Measurements from ENCODE around the gene MTHFD1.
A peak's percentile ranks its signal among the peaks of the same experiment; 100 is the strongest.

MTHFD1 gene

DNA sequence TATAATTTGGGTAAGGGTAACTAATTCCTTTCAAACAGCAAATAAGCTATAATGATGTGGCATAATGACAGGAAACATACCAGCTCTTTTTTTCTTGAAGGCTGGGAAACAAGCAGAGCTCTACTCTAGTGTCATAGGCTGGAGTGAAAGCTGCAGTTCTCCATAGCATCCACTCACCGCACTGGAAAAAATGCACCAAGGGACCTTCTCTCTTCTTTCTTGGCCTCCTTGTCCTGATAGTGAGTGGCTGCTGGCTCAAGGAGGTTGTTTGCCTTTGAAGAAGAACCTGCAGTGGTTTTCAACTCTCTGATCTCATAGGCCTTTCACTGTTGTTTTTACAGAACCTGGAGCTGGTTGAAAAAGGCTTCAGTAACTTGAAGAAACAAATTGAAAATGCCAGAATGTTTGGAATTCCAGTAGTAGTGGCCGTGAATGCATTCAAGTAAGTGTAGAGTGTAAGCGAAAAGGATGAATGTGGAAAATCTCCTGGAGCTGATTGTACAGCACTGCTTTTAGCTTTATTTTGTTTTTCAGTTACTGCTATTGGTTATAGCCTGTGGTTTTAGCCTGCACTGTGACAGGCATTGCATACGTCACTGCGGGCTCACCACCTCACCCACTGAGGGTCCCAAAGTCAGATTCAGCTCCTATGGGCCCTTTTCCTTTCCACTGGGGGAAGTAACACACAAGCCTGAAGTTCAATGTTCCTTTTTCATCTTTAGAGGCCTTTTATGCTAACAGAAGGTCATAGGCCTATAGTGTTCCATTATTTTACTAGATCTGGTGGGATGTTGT lies 59.9 kb downstream of the MTHFD1 start:
- no peak for DNase-seq (ENCODE audit: low read depth)

DNA sequence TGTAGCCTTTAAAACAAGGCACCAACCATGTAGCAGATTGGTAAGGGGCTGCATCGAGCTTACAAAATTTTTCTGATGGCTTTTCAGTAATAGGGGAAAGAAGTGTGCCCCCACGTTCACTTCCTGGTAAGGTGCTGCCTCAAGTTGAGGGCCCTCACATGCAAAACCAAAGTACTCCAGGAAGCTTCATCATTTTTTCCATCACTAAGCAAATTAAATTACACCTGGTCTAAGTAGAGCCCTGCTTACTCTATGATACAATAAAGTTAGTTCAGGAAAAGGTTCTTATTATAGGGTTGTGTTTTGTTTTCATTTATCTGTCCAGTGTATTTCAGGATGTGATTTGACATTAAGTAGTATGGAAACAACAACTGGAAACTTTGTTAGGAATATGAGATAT lies 62.1 kb downstream of the MTHFD1 start:
- DNase-seq (ENCODE audit: low read depth): no peak

DNA sequence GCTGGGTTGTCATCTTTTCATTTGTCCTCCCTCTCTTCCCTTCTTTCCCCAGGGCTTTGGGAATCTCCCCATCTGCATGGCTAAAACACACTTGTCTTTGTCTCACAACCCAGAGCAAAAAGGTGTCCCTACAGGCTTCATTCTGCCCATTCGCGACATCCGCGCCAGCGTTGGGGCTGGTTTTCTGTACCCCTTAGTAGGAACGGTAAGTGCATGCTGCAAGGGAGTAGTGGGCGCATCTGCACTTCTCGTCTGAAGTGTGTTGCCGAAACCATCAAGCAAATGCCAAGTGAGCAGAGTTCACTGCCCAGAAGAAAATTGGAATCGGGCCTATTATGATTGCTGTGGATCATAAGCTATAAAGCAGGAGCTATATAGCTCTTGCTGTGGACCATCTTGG lies 66.5 kb downstream of the MTHFD1 start:
- no peak for DNase-seq (ENCODE audit: low read depth)

DNA sequence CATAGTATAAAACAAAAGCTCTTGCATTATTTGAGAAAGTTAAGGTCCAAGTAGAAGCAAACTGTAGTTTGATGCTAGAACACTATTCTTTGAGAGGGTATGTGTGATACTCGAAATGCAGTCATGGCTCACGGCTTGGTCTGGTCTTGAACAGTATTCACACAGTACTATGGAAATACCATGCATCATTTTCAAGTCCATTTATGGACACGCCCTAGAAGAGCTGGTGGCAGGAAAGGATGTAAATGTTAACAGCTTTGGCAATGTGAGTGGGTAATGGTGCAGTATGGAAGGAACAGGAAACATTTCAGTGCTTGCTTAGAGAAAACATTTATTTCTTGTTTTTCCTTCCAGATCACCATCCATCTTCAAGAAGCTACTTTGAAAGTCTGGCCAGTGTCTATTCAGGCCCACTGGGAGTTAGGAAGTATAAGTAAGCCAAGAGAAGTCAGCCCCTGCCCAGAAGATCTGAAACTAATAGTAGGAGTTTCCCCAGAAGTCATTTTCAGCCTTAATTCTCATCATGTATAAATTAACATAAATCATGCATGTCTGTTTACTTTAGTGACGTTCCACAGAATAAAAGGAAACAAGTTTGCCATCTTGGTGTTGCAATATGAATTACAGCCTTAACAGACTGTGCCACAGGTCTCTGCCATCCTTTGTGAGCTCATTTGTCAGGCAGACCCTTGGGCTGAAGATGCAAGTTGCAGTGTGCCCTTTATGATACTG lies 71.4 kb downstream of the MTHFD1 start:
- no peak for DNase-seq (ENCODE audit: low read depth)

GRCh38 chr14:64461221-64461620 lies 73.1 kb downstream of the MTHFD1 start:
- no peak for DNase-seq (ENCODE audit: low read depth)

DNA sequence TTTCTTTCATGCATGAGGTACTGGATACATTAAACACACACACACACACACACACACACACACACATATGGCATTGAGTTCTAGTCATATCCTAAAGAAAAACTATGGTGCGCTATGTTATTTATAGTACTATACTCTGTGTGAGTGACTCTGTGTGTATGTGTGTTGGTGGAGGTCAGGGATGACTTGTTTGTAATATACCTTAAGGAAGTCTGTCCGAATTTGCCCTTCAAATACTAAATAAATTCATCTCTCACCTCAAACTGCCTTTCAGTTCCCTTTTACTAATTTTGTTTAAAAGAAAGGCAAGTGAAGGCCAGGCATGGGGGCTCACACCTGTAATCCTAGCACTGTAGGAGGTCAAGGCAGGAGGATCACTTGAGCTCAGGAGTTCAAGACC lies 75.0 kb downstream of the MTHFD1 start:
- DNase-seq (ENCODE audit: low read depth): no peak

GRCh38 chr14:64463873-64464272 lies 75.7 kb downstream of the MTHFD1 start:
- DNase-seq (ENCODE audit: low read depth): no peak

DNA sequence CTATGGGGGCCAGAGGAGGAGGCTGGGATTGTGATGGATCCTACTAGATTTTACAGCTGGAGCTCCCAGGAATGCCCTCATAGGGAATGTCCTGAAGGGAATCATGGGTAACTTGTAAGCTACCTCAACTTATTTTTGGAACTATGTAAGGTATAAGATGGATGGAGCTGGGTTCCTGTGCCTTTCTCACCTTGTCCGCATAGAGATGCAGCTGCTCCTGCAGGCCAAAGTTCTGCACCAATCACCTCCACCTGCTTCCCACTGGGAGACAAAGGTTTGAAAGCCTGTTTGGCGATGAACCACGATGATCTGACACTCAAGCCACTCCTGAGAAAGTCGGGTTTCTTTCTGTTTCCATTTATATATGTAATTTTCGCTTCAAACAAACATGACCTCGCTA lies 76.5 kb downstream of the MTHFD1 start:
- DNase-seq (ENCODE audit: low read depth): no peak

- peak; percentile 15 for DNase-seq (ENCODE audit: low read depth)
Observed at GRCh38 chr14:64465191-64465822, 77.2 kb downstream of the MTHFD1 start, which contains the start of gene AKAP5. AKAP5 (plus strand) TSS chr14:64465499; CDS start chr14:64468395, 2,896 bp downstream.

- DNase-seq (ENCODE audit: low read depth): no peak
Observed at GRCh38 chr14:64465831-64466554, 77.8 kb downstream of the MTHFD1 start.

GRCh38 chr14:64467101-64467500 lies 78.9 kb downstream of the MTHFD1 start:
- DNase-seq (ENCODE audit: low read depth): no peak

DNA sequence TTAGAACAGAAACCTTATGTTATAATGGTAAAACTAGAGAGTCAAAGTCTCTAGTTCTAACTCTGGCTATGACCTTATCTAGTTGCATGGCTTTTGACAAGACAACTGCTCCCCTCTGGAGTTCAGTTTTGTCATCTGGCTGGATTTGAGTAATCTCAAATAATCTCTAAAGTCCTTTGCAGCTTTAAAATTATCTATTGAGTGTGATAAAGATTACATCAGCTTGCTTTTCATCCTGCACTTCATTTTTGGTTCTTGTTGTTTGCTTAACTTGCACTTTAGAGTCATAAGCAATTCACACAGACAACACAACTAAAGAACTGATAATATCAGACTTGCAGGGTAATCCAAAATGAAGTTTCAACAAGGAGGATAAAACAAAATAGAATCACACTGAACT lies 79.4 kb downstream of the MTHFD1 start:
- DNase-seq (ENCODE audit: low read depth): no peak

DNA sequence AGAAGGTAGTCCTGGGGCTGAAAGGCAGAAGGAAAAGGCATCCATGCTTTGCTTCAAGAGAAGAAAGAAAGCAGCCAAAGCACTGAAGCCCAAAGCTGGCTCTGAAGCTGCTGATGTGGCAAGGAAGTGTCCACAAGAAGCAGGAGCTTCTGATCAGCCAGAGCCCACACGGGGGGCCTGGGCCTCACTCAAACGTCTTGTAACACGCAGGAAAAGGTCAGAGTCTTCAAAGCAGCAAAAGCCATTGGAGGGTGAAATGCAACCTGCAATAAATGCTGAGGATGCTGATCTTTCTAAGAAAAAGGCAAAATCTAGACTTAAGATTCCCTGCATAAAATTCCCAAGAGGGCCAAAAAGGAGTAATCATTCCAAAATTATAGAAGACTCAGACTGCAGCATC lies 80.3 kb downstream of the MTHFD1 start:
- no peak for DNase-seq (ENCODE audit: low read depth)

- no peak for DNase-seq (ENCODE audit: low read depth)
Observed at GRCh38 chr14:64474041-64474440, 85.9 kb downstream of the MTHFD1 start.

GRCh38 chr14:64474698-64475097 lies 86.5 kb downstream of the MTHFD1 start:
- DNase-seq (ENCODE audit: low read depth): no peak

DNA sequence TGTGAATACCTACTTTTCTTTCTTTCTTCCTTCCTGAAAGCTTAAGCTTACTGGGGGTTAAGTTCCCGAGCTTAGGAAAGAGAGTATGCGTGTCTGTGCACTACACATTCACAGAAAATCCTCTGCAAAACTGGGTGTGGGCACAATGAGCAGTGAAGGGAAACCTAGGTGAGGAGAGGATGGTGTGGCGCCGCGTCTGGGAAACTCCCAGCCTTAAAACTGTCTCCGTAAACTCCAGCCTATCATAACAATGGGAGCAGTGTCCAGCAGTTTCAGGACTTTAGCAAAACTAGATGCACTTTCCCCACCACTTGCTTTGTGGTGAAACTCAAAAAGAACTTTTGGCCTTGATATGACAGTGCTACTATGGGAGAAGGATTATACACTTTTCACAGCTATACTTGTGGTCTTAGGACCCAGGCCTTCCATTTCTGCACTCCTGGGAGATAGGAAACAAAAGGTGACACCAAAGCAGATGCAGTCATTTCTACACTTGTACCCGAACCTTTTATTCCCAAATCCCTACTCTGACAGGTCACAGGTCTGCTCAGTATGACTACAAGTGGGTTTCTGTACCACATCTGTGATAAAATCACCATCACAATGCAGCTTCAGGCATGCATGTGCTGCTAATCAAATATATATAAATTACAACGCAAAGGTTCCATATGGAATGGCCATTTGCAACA lies 87.6 kb downstream of the MTHFD1 start:
- DNase-seq (ENCODE audit: low read depth): no peak

- no peak for DNase-seq (ENCODE audit: low read depth)
Observed at GRCh38 chr14:64476438-64476837, 88.3 kb downstream of the MTHFD1 start.

- no peak for DNase-seq (ENCODE audit: low read depth)
Observed at GRCh38 chr14:64478634-64479250, 90.6 kb downstream of the MTHFD1 start.

DNA sequence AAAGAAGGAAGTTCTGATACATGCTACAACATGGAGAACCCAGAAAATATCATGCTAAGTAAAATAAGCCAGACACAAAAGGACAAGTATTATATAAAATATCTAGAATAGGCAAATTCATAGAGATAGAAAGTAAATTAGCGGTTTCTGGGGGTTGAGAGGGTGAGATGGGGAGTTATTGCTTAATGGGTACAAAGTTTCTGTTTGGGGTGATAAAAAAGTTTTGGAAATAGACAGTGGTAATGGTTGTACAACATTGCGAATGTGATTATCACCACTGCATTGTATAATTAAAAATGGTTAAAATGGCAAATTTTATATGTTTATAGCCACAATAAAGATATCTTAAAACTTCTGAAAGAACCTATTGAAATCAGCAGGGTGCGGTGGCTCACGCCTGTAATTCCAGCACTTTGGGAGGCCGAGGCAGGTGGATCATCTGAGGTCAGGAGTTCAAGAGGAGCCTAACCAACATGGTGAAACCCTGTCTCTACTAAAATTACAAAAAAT lies 100.5 kb downstream of the MTHFD1 start:
- no peak for DNase-seq (ENCODE audit: low read depth)

GRCh38 chr14:64491637-64492036 lies 103.5 kb downstream of the MTHFD1 start:
- DNase-seq (ENCODE audit: low read depth): no peak

DNA sequence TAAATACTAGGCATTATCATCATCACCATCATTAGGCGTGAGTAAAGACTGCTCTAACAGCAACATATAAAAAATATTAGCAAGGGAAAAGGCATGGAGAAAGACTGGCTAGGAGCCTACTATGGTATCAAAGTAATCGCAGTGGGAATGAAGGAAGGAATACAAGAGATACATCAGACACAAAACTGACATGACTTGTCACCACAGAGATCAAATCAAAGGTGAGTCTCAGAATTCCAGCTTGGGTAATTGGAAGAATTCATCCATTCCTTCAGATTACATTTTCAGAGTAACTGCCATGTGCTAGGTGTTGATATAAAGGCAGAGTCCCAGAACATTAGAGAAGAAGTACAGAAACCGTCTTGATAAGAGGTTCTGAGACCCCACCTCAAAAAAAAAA lies 105.3 kb downstream of the MTHFD1 start:
- DNase-seq (ENCODE audit: low read depth): no peak

All from stimulated activated CD8-positive, alpha-beta memory T cell treated with anti-CD3 and anti-CD28 coated beads, Interleukin-15, amount 100 ng/mL, for 1 hour (primary cell).